Sciatic nerve (tissue), 2 donors: ENCODE data around the gene COMP. TPM values are rescaled to one million over a fixed set of nuclear protein-coding genes. Genes with fewer than 3 reads are reported as not detected.
A peak's percentile ranks its signal among the peaks of the same experiment; 100 is the strongest.

ENCODE experiments used
- ATAC-seq: fragments of 200-7000 bp; cut with Tn5 transposase; one replicate; pipeline ENCODE4 v1.9.1; 2020; ENCODE audit warnings: mild to moderate bottlenecking, moderate library complexity
- DNase-seq: peaks from one replicate; pipeline ENCODE4 v3.0.0-alpha.2; 2020; ENCODE audit warnings: low spot score
- intact Hi-C: fragments of 100-400 bp; cut with DNase I; formaldehyde crosslinking; loops from one replicate; pipeline ENCODE4 v1.14.2; 2022
- total RNA-seq: library from RNA; stranded (reverse); fragmentation: NEBNext Ultra II Directional; extraction: Animal tissue kit (Norgen Biotek cat#: 25700); gene quantifications from one replicate; pipeline ENCODE4 v1.2.1, GENCODE V29; 2021
- donor health status: DM: no; HTN: no; CAD: no.
- donor health status: DM: no; HTN: no; CAD: no.

COMP gene
- total RNA-seq, 1 donor from 2014 or later: 7.6 TPM

GRCh38 chr19:18788529-18789421, 2.3 kb downstream of the COMP start:
- ATAC-seq (no peak), DNase-seq (no peak)
- intact Hi-C loops: no loop called here

GRCh38 chr19:18785179-18786124, 5.7 kb downstream of the COMP start:
- ATAC-seq (peak; percentile 80), DNase-seq (peak; percentile 89)

DNA sequence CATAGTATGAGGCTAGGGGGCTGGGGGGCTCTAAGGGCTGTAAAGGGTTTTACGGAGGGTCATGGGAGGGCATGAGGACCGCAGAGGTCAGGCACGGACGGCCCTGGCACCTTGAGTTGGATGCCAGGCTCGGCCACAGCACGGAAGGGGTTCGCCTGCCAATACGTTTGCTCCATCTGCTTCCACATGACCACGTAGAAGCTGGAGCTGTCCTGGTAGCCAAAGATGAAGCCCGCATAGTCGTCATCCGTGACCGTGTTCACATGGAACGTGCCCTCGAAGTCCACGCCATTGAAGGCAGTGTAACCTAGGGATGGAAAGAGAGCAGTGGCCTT, 6.4 kb downstream of the COMP start:
- DNase-seq: no peak
- intact Hi-C loops: no loop called here
- peak; percentile 18 for ATAC-seq

More at GRCh38 chr19:18785179-18786124, 5.7 kb downstream of the COMP start:
- intact Hi-C loops: no loop called here

DNA sequence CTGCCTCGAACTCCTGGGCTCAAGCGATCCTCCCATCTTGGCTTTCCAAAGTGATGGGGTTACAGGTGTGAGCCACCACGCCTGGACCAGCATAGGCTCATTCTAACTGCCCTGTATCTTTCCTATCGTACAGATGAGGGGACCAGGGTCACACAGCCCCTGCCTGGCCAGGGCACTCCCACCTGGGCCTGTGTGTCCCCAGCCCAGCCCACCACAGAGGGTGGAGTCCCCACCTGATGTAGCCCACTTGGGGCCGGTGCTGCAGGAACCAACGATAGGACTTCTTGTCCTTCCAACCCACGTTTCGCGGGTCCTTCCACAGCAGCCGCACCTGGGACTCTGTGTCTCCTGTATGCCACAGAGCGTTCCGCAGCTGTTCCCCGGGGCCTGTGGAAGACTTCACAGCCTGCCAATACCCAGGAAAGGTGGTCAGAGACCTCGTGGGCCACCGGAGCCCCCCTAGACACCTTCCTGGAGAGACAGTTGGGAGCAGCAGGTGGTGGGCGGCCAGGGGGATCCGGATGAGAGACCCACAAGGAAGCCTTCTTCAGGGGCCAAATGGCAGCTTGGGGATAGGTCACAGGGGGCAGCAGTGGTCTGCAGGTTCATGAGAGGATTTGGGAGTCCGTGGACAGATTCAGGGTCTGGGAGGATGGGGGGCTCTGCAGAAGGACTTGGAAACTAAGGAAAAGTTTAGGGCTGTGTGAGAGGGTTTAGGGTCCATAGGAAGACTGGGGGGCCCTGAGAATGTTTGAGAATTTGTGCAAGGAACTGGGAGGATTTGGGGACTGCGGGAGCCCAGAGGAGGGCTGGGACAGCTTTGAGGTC, 6.9 kb downstream of the COMP start:
- intact Hi-C loops: no loop called here
- DNase-seq (no peak), ATAC-seq (no peak)

GRCh38 chr19:18782559-18783225, 8.4 kb downstream of the COMP start:
- ATAC-seq: no peak
- intact Hi-C loops: no loop called here

GRCh38 chr19:18781885-18782527, 9.1 kb downstream of the COMP start:
- DNase-seq (no peak), ATAC-seq (no peak)
- intact Hi-C loops: no loop called here

More at GRCh38 chr19:18782559-18783225, 8.4 kb downstream of the COMP start:
- DNase-seq: no peak

- ATAC-seq (no peak), DNase-seq (no peak)
- intact Hi-C loops: no loop called here
Observed at GRCh38 chr19:18781047-18781600, 10.0 kb downstream of the COMP start.

GRCh38 chr19:18780631-18781030, 10.5 kb downstream of the COMP start:
- ATAC-seq (no peak), DNase-seq (no peak)
- intact Hi-C loops: no loop called here

- intact Hi-C loops: no loop called here
- DNase-seq (no peak), ATAC-seq (no peak)
Observed at GRCh38 chr19:18780081-18780480, 11.0 kb downstream of the COMP start.

- no peak for DNase-seq
- intact Hi-C loops: no loop called here
- no peak for ATAC-seq
Observed at GRCh38 chr19:18778826-18779495, 12.1 kb downstream of the COMP start.

DNA sequence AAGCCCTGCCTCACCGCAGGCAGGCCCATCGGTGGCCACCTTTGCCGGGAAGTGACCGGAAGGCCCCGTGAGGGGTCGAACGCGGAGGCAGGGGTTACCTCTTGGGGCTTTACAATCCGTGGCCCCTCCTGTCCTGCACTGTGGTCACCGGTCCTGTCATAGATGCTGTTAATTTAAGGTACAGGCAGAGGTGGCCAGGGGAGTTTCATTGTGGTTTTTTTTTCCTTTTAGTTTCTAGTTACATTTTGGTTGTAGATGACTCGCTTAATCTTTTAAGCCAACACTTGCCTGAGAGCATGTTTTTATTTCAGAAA, 13.1 kb downstream of the COMP start:
- DNase-seq (no peak), ATAC-seq (no peak)
- intact Hi-C loops: no loop called here

GRCh38 chr19:18777301-18778075, 13.6 kb downstream of the COMP start:
- ATAC-seq (peak; percentile 4), DNase-seq (no peak)
- intact Hi-C loops: no loop called here

DNA sequence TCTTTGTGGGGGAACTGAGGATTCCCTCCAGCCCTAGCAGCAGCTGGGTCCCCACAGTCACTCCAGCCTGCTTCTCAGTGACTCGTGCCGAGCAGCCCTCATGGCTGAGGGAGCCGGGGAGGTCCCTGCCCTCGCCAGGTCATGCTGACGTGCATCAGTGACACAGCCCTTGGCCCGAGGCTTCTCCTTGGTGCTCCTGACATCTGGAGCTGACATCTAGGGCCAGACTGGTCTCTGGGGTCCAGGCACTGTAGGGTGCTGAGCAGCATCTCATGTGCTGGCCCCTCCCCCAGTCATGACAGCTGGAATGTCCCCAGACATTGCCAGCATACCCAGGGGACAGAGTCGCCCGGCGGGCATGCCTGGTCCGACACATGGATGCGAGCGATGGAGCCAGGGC, 14.4 kb downstream of the COMP start:
- intact Hi-C loops: no loop called here
- DNase-seq: no peak
- ATAC-seq: peak; percentile 3

GRCh38 chr19:18776288-18776594, 14.9 kb downstream of the COMP start:
- ATAC-seq (no peak), DNase-seq (no peak)
- intact Hi-C loops: no loop called here

GRCh38 chr19:18775586-18776287, 15.4 kb downstream of the COMP start:
- ATAC-seq (no peak), DNase-seq (no peak)
- intact Hi-C loops: no loop called here

GRCh38 chr19:18774782-18775444, 16.2 kb downstream of the COMP start:
- ATAC-seq: no peak
- intact Hi-C loops: no loop called here
- DNase-seq: no peak
